Fibroblast of villous mesenchyme (primary cell): ENCODE data around the gene NPEPL1. TPM values are rescaled to one million over a fixed set of nuclear protein-coding genes. Genes with fewer than 3 reads are reported as not detected.
"Not testable (repeated sequence)": the region's sequence is repeated elsewhere in the genome, so short reads cannot be mapped to it uniquely, and the experiment has no call there.

ENCODE experiments used
- DNase-seq: peaks from one replicate; pipeline ENCODE4 v3.0.0-alpha.2; 2010; ENCODE audit warnings: low read depth
- H3K4me3 ChIP-seq: 2 replicates; pipeline ENCODE4 v1.5.1; 2011; ENCODE audit warnings: low read depth, mild to moderate bottlenecking, low read length
- total RNA-seq: library from RNA; depleted of rRNA; stranded (reverse); fragments of >200 nt; gene quantifications from 2 replicates; pipeline ENCODE4 v1.2.3, GENCODE V29; 2012
- TF ChIP-seq, protein P1 (sequence below): IDR thresholded peaks from 2 replicates; pipeline ENCODE4 v1.5.1; 2012; ENCODE audit warnings: low read depth, mild to moderate bottlenecking, low read length; ENCODE audit not compliant: insufficient read depth

Gene NPEPL1
- total RNA-seq, 1 donor = 23.7 TPM

DNA sequence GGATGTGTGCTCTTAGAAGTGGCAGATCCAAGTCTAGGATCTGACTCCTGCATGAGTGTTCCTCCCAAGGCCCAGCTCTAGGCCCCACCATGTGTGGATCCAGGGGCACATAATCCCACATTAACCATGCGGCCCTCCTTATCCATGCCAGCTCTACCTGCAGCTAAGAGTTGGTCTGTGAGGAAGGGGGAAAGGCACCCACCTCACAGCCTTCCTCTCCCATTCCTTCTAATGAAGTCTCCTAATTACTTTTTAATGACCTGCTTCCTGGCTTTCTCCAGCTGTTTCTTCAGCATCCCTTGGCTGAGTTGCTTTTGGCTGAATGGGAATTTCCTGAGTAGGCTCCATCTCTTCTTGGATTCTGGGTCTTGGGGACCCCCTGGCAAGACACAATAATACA lies 52.2 kb downstream of the NPEPL1 start:
- no peak overlapping the region for H3K4me3 ChIP-seq
- no peak for DNase-seq
- TF ChIP-seq, protein P1, sequence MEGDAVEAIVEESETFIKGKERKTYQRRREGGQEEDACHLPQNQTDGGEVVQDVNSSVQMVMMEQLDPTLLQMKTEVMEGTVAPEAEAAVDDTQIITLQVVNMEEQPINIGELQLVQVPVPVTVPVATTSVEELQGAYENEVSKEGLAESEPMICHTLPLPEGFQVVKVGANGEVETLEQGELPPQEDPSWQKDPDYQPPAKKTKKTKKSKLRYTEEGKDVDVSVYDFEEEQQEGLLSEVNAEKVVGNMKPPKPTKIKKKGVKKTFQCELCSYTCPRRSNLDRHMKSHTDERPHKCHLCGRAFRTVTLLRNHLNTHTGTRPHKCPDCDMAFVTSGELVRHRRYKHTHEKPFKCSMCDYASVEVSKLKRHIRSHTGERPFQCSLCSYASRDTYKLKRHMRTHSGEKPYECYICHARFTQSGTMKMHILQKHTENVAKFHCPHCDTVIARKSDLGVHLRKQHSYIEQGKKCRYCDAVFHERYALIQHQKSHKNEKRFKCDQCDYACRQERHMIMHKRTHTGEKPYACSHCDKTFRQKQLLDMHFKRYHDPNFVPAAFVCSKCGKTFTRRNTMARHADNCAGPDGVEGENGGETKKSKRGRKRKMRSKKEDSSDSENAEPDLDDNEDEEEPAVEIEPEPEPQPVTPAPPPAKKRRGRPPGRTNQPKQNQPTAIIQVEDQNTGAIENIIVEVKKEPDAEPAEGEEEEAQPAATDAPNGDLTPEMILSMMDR = no peak

DNA sequence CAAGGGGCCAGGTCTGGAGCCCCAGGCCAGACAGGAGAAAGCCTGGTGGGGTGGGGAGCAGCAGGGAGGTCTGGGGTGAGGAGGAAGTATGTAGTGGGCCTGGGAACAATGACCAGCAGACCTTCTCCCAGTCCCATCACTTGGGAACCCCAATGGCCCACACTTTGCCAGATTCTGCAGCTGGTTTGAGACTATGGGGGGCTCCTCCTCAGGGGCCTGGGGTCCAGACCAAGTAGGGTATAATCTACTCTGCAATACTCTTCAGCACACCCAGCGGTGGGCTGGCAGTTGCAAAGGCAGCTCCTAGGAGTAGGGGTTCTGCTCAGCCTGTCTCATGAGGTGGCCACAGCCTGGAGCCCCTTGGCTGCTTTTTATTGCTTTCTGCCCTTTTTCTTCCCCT lies 52.8 kb downstream of the NPEPL1 start:
- TF ChIP-seq, protein P1 = no peak
- H3K4me3 ChIP-seq = no peak overlapping the region
- no peak for DNase-seq

- peak; percentile 14 for DNase-seq
- H3K4me3 ChIP-seq = no peak overlapping the region
- TF ChIP-seq, protein P1 = no peak
Observed at GRCh38 chr20:58746620-58747019, 54.0 kb downstream of the NPEPL1 start.

DNA sequence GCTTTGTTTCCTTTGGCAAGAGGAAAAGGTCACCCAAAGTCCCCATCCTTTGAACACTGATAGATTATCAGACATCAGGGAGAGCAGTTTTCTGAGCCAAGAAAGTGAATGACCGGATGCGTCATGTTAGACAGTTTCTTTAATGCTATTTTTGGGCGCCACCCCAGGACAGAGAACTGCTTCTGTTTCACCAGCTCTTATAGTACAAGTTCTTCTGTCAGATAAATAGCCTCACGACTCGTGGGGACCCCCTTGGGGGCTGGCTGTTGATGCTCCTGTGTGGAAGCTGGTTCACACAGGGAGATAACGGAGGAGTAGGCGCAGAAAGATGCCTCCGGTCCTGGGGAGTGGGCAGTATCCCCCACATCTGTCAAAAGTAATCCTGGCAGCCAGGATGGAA lies 54.6 kb downstream of the NPEPL1 start:
- TF ChIP-seq, protein P1 = no peak
- H3K4me3 ChIP-seq = no peak overlapping the region
- no peak for DNase-seq

- no peak for DNase-seq
- no peak overlapping the region for H3K4me3 ChIP-seq
- TF ChIP-seq, protein P1 = no peak
Observed at GRCh38 chr20:58748618-58749017, 56.0 kb downstream of the NPEPL1 start.

DNA sequence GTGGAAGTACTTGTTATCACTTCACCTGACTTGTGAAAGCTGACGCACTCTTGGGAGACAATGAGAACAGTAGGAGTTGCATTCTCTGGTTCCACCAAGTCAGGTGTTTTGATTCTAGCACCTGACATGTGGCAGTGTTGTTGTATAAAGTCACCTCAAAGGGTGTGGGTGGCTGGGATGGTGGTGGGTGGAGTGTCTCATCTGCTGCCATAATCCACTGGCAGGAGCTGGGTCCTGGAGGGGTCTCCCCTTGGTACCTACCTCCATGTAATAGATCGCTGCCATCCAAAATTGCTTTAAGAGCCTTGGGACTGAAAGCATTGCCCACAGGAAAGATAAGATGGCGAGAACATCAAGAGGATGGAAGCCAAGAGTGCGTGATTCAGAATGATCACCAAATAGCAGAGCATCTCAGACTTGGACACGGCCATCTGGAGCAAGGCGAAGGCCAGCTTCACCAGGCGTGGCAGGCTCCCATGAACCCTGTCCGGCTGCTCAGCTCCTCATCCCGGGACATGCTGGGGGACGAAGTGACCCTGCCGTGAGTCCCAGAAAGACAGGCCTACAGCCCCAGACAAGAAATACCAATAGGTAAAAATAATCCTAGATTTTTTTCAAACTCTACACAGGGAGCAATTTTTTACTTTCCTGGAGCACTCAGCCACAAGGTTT lies 56.6 kb downstream of the NPEPL1 start:
- DNase-seq = no peak
- H3K4me3 ChIP-seq = no peak overlapping the region
- TF ChIP-seq, protein P1 = no peak

GRCh38 chr20:58749979-58750378 lies 57.4 kb downstream of the NPEPL1 start:
- no peak overlapping the region for H3K4me3 ChIP-seq
- TF ChIP-seq, protein P1 = no peak
- no peak for DNase-seq

DNA sequence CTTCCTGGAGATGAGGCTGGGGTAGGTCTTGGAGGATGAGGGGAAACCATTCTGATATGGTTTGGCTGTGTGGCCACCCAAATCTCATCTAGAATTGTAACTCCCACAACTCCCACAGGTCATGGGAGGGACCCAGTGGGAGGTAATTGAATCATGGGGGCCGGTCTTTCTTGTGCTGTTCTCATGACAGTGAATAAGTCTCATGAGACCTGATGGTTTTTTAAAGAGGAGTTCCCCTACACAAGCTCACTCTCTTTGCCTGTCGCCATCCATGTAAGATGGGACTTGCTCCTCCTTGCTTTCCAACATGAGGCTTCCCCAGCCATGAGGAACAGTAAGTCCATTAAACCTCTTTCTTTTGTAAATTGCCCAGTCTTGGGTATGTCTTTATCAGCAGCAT lies 58.1 kb downstream of the NPEPL1 start:
- not testable (repeated sequence) for H3K4me3 ChIP-seq, DNase-seq
